IPS-20b (cell line): ENCODE measurements around the gene NCF2.

ENCODE experiments used
- H3K27ac ChIP-seq: one replicate; pipeline ENCODE4 v1.5.1; 2013; ENCODE audit warnings: low read length
- H3K27me3 ChIP-seq: 2 replicates; pipeline ENCODE4 v1.6.1; 2013; ENCODE audit warnings: mild to moderate bottlenecking, low read length, inconsistent platforms; ENCODE audit not compliant: insufficient read depth
- H3K36me3 ChIP-seq: 2 replicates; pipeline ENCODE4 v1.6.1; 2013; ENCODE audit warnings: low read depth, mild to moderate bottlenecking, inconsistent platforms, low read length, moderate library complexity; ENCODE audit not compliant: insufficient read depth
- H3K4me1 ChIP-seq: 2 replicates; pipeline ENCODE4 v1.6.1; 2013; ENCODE audit warnings: mild to moderate bottlenecking, control low read depth, inconsistent platforms, low read length, moderate library complexity; ENCODE audit not compliant: insufficient read depth
- H3K4me3 ChIP-seq: 2 replicates; pipeline ENCODE4 v1.5.1; 2013; ENCODE audit warnings: mild to moderate bottlenecking, low read length, inconsistent platforms
- H3K9ac ChIP-seq: 2 replicates; pipeline ENCODE4 v1.6.1; 2013; ENCODE audit warnings: low read depth, mild to moderate bottlenecking, inconsistent platforms, low read length, moderate library complexity
- H3K9me3 ChIP-seq: 2 replicates; pipeline ENCODE4 v1.6.1; 2013; ENCODE audit warnings: mild to moderate bottlenecking, low read depth, low read length, inconsistent platforms; ENCODE audit not compliant: insufficient read depth

The NCF2 gene

DNA sequence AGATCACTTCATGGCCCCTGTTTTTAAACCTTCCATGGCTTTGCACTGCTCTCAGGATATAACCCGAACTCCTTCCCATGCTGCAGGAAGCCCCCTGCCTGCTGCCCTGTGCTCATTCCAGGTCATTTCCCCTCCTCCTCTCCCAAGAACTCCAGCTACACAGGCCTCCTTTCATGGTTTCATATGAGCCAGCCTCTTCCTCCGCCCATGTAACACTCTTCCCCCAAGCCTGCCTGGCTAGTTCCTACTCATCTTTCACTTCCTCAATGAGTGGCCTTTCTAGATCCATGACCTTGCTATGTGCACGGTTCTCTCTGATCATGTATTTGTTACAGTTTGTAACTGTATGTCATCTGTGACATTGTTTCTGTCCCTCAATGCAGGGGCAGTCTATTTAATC is 3.1 kb upstream of the NCF2 start:
- H3K9ac ChIP-seq, result no peak overlapping the region
- no peaks in the 10 kb centered on the region for H3K36me3 ChIP-seq
- no peak overlapping the region for H3K27ac ChIP-seq
- H3K4me1 ChIP-seq, result peaks cover 8% of the 10 kb centered on the region
- no peaks in the 10 kb centered on the region for H3K27me3 ChIP-seq
- no peak overlapping the region for H3K4me3 ChIP-seq
- no peaks in the 10 kb centered on the region for H3K9me3 ChIP-seq

- no peak overlapping the region for H3K4me3 ChIP-seq
- no peak overlapping the region for H3K27ac ChIP-seq
- no peak overlapping the region for H3K9ac ChIP-seq
- no peaks in the 10 kb centered on the region for H3K9me3 ChIP-seq
- H3K4me1 ChIP-seq, result peaks cover 8% of the 10 kb centered on the region
- H3K36me3 ChIP-seq, result no peaks in the 10 kb centered on the region
- H3K27me3 ChIP-seq, result no peaks in the 10 kb centered on the region
Observed at GRCh38 chr1:183592733-183593132, 2.5 kb upstream of the NCF2 start.

GRCh38 chr1:183589874-183590243 is 400 bp downstream of the NCF2 start:
- Histone ChIP-seq H3K27me3 (no peaks in the 10 kb centered on the region), H3K4me3 (no peak overlapping the region), H3K4me1 (peaks cover 12% of the 10 kb centered on the region), H3K27ac (no peak overlapping the region), H3K9me3 (no peaks in the 10 kb centered on the region), H3K9ac (no peak overlapping the region), H3K36me3 (no peaks in the 10 kb centered on the region)

GRCh38 chr1:183589384-183589783 is 875 bp downstream of the NCF2 start:
- H3K27ac ChIP-seq, result no peak overlapping the region
- no peak overlapping the region for H3K4me3 ChIP-seq
- no peaks in the 10 kb centered on the region for H3K36me3 ChIP-seq
- no peaks in the 10 kb centered on the region for H3K9me3 ChIP-seq
- no peaks in the 10 kb centered on the region for H3K27me3 ChIP-seq
- H3K4me1 ChIP-seq, result peaks cover 12% of the 10 kb centered on the region
- no peak overlapping the region for H3K9ac ChIP-seq

DNA sequence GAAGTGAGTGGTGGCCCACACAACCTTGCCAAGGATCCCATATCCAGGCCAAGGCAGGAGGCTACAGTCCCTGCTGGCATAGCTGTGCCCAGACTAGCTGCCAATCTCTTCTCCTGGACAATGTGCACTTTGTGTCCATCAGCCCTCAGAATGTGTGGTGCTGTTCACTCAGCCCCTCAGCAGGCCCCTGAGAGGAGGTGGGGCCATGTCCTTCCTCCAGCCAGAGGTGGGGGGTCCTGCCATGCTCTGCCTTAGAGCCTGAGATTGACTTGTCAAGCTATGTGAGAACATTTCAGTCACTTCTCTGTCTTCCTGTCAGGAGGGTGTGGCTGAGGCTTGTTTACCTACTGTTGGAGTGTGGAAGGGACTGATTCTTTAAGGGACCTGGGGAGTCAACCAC is 1.4 kb downstream of the NCF2 start:
- no peak overlapping the region for H3K27ac ChIP-seq
- H3K9me3 ChIP-seq, result no peaks in the 10 kb centered on the region
- no peaks in the 10 kb centered on the region for H3K36me3 ChIP-seq
- H3K4me3 ChIP-seq, result no peak overlapping the region; the same call in 1 of the 2 replicates
- H3K4me1 ChIP-seq, result peaks cover 12% of the 10 kb centered on the region
- no peak overlapping the region for H3K9ac ChIP-seq
- H3K27me3 ChIP-seq, result no peaks in the 10 kb centered on the region

DNA sequence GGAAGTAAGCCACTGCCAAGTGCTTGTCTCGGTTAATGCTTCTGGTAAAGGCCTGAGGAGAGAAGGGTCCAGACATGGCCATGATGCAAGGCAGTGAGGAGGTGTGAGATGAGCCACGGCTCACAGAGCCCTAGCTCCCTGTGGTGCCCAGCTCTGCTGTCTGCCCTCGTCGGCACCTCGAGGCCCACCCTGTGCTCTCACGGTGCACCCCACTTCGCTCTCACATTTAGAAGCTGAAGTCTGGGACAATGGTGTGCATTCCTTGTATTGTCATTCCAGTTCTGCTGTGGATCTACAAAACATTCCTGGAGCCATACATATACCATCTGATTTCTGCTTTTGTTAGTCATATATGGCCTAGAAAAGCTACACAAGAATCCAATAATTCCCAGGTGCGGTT is 3.3 kb downstream of the NCF2 start:
- no peak overlapping the region for H3K9ac ChIP-seq
- H3K27ac ChIP-seq, result no peak overlapping the region
- H3K4me3 ChIP-seq, result no peak overlapping the region
- peaks cover 8% of the 10 kb centered on the region for H3K4me1 ChIP-seq
- no peaks in the 10 kb centered on the region for H3K9me3 ChIP-seq
- H3K27me3 ChIP-seq, result no peaks in the 10 kb centered on the region
- H3K36me3 ChIP-seq, result no peaks in the 10 kb centered on the region

DNA sequence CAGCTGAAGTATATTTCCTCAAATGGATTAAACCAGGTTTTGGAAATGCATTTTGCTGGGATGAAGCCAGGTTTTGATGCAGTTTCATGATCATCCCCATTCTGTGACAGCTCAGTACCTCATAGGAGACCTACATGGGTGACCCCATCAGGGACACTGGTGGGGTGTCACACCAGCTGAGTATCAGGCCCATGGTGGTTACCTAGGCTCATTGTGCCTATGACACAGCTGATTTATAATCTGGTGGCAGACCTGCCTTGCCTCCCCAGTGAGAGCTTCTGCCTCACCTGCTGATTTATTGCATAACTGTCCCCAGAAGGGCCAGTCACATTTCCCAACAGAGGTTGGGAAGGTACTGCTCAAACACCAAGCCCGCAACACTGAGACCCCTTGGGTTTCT is 3.8 kb downstream of the NCF2 start:
- Histone ChIP-seq H3K4me3 (no peak overlapping the region), H3K9me3 (no peaks in the 10 kb centered on the region), H3K36me3 (no peaks in the 10 kb centered on the region), H3K9ac (no peak overlapping the region), H3K27ac (no peak overlapping the region), H3K4me1 (peaks cover 8% of the 10 kb centered on the region), H3K27me3 (no peaks in the 10 kb centered on the region)

- Histone ChIP-seq H3K4me3 (no peak overlapping the region), H3K27me3 (no peaks in the 10 kb centered on the region), H3K9ac (no peak overlapping the region), H3K4me1 (peaks cover 8% of the 10 kb centered on the region), H3K36me3 (no peaks in the 10 kb centered on the region), H3K9me3 (no peaks in the 10 kb centered on the region), H3K27ac (no peak overlapping the region)
Observed at GRCh38 chr1:183585038-183585437, 5.2 kb downstream of the NCF2 start.

DNA sequence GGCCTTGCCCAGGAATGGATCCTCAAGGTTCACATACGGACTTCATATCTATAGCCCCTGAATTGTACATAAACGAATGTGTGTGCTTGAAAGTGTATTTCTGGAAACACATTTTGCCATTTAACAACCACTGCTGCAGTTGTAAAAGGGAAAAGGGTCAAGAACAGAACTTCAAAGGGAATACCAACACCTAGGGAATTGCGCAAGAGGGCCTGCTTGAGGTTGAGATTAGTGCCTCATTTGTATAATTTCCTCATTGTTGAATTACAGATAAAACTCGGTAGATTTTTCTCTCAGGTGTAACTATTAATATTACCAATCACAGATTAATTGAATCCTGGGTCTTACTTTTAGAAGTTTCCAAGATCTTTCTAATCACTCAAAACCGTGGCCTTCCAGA is 6.1 kb downstream of the NCF2 start:
- H3K27me3 ChIP-seq, result no peaks in the 10 kb centered on the region
- H3K4me1 ChIP-seq, result peaks cover 8% of the 10 kb centered on the region
- H3K27ac ChIP-seq, result no peak overlapping the region
- H3K9me3 ChIP-seq, result no peaks in the 10 kb centered on the region
- H3K4me3 ChIP-seq, result no peak overlapping the region
- H3K36me3 ChIP-seq, result no peaks in the 10 kb centered on the region
- H3K9ac ChIP-seq, result no peak overlapping the region

DNA sequence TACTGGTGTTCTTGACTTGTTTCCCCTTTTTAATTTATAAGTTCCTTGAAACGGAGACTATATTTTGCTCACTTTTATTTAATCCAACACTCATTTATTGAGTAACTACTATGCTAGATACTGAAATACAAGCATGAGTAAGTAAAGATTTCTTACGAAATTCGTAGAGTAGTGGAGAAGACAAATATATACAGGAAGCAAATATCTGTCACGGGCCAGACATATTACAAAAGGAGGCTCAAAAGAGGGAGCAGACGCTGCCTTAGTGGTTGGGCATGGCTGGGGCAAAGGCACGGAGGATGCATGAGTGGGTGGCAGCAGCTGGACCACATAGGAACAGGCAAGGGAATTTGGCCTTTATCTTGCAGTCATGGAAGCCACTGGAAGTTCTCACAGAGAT is 6.8 kb downstream of the NCF2 start:
- Histone ChIP-seq H3K27me3 (no peaks in the 10 kb centered on the region), H3K4me3 (no peak overlapping the region), H3K9me3 (no peaks in the 10 kb centered on the region), H3K4me1 (0 out of 2 replicates have a peak, but pooled peaks cover 3% of the 10 kb centered on the region), H3K27ac (no peak overlapping the region), H3K9ac (no peak overlapping the region), H3K36me3 (no peaks in the 10 kb centered on the region)

DNA sequence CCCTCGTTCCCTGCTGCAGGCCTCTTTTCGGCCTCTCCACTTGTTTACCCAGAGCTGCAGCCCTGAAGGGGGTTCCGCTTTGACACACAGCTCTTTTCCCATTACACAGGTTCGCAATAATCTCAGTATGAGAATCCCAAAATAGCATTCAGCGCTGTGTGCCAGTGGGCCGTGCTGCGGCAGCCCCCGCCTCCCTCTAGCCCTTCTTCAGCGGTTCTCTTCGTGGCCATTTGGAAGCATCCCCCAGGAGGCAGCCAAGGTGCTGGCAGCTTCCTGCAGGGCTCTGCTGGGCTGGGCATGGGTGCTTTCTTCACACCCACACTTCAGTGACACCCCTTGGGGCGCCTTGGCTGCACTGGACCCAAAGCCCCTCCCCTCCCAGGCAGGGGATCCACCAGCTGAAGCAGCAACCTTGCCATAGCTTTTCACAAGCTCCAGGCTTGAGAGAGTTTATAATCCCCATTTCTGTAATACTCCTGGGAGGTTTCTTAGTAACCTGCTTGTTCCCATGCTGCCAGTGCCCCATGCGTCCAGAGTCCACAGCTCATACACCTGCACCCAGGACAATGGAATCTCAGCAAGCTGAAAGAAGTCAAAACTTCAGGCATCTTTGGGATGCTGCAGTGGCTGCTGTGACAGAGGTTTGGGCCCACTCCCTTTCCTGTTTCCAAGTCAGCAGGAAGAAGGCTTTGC is 8.1 kb downstream of the NCF2 start:
- no peaks in the 10 kb centered on the region for H3K27me3 ChIP-seq
- no peak overlapping the region for H3K27ac ChIP-seq
- no peaks in the 10 kb centered on the region for H3K9me3 ChIP-seq
- H3K36me3 ChIP-seq, result no peaks in the 10 kb centered on the region
- 0 out of 2 replicates have a peak, but pooled peaks cover 3% of the 10 kb centered on the region for H3K4me1 ChIP-seq
- no peak overlapping the region for H3K9ac ChIP-seq
- H3K4me3 ChIP-seq, result no peak overlapping the region

DNA sequence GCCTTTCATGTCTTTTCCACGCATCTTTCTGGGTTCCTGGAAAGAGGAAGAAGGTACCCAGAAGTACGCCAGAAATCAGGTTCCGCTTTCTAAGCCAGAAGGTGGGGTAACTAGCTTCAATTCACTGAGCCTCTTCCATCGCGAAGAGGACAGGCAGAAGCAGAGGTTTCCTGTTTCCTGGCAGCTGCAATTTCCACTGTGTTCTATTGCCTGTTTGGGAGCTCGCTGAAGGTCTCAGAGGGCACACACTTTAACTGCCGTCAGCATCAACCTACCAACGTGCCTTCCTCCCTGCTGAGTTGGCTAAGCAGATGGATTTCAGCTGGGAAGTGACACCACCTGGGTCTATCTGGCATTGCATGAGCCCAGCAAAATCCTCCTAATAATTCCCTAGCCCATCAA is 10.0 kb downstream of the NCF2 start:
- Histone ChIP-seq H3K4me1 (no peaks in the 10 kb centered on the region), H3K9me3 (no peaks in the 10 kb centered on the region), H3K9ac (no peak overlapping the region), H3K27ac (no peak overlapping the region), H3K4me3 (no peak overlapping the region), H3K36me3 (no peaks in the 10 kb centered on the region), H3K27me3 (no peaks in the 10 kb centered on the region)
